ENCODE data around the gene TRPM3.

- TF ChIP-seq MAX (IDR thresholded peaks at IDR 0.05): no peak
- no peak for TF ChIP-seq SP1 (IDR thresholded peaks at IDR 0.05)
- peak in 1 of 2 donors; percentile 16 for TF ChIP-seq RXRA (IDR thresholded peaks at IDR 0.05)
- peak; percentile 89 for TF ChIP-seq CTCF (IDR thresholded peaks at IDR 0.05; ENCODE audit: low read depth, low read length, missing input control)
- TF ChIP-seq RAD21 (IDR thresholded peaks at IDR 0.05): peak; percentile 99
- no peak for TF ChIP-seq JUND (IDR thresholded peaks at IDR 0.05)
- peak; percentile 54 for TF ChIP-seq YY1 (IDR thresholded peaks at IDR 0.05)
- TF ChIP-seq EGR1 (IDR thresholded peaks at IDR 0.05; ENCODE audit: low read depth in 2 of 2): no peak
Measured at GRCh38 chr9:70602321-70603019, 519.0 kb downstream of the TRPM3 start.

Data from liver (tissue), 3 donors.